Lower lobe of right lung (tissue), 2 donors: ENCODE data around the gene KDM4B. TPM values are rescaled to one million over a fixed set of nuclear protein-coding genes. Genes with fewer than 3 reads are reported as not detected.

Source experiments
- ATAC-seq, 2 donors: fragments of 200-7000 bp; cut with Tn5 transposase; one replicate each; pipeline ENCODE4 v1.9.1; 2020 to 2022; ENCODE audit warnings: mild to moderate bottlenecking in 2 of 2, moderate library complexity in 2 of 2
- DNase-seq: peaks from one replicate; pipeline ENCODE4 v3.0.0-alpha.2; 2020
- H3K27ac ChIP-seq: fragments of 200-600 bp; one replicate; pipeline ENCODE4 v1.8.0; 2022
- H3K27me3 ChIP-seq: fragments of 200-600 bp; one replicate; pipeline ENCODE4 v1.8.0; 2022; ENCODE audit warnings: low read depth
- H3K36me3 ChIP-seq: fragments of 200-600 bp; one replicate; pipeline ENCODE4 v1.8.0; 2022; ENCODE audit warnings: mild to moderate bottlenecking
- H3K4me1 ChIP-seq: fragments of 200-600 bp; one replicate; pipeline ENCODE4 v1.8.0; 2022
- H3K4me3 ChIP-seq: fragments of 200-600 bp; one replicate; pipeline ENCODE4 v1.8.0; 2022; ENCODE audit warnings: mild to moderate bottlenecking
- H3K9me3 ChIP-seq: fragments of 200-600 bp; one replicate; pipeline ENCODE4 v1.8.0; 2022
- CTCF ChIP-seq: fragments of 200-600 bp; IDR thresholded peaks from one replicate; pipeline ENCODE4 v1.8.0; 2022; ENCODE audit warnings: antibody characterized with exemption, mild to moderate bottlenecking
- intact Hi-C: fragments of 100-400 bp; cut with DNase I; formaldehyde crosslinking; loops from one replicate; pipeline ENCODE4 v1.11.0; 2022
- total RNA-seq: library from RNA; stranded (reverse); fragmentation: NEBNext Ultra II Directional; extraction: Animal tissue kit (Norgen Biotek cat#: 25700); gene quantifications from one replicate; pipeline ENCODE4 v1.2.1, GENCODE V29; 2021
- donor health status: DM: no; HTN: yes; CAD: no; lungs with severe emphysema.

KDM4B gene
- total RNA-seq, 1 donor from 2014 or later = 40.3 TPM

GRCh38 chr19:5086230-5086629 lies 117.3 kb downstream of the KDM4B start:
- TF ChIP-seq CTCF = no peak
- no peaks in the 10 kb centered on the region for H3K27me3 ChIP-seq
- no peak overlapping the region for H3K4me3 ChIP-seq
- no peaks in the 10 kb centered on the region for H3K4me1 ChIP-seq
- no peaks in the 10 kb centered on the region for H3K9me3 ChIP-seq
- intact Hi-C loops = no loop called here
- DNase-seq (no peak), ATAC-seq (no peak)
- peaks cover 80% of the 10 kb centered on the region for H3K36me3 ChIP-seq
- no peak overlapping the region for H3K27ac ChIP-seq

GRCh38 chr19:5086725-5087439 lies 118.0 kb downstream of the KDM4B start:
- intact Hi-C loops = no loop called here
- Histone ChIP-seq H3K9me3 (no peaks in the 10 kb centered on the region), H3K4me3 (no peak overlapping the region), H3K36me3 (peaks cover 73% of the 10 kb centered on the region), H3K27ac (no peak overlapping the region), H3K27me3 (no peaks in the 10 kb centered on the region), H3K4me1 (no peaks in the 10 kb centered on the region)
- ATAC-seq (no peak), DNase-seq (no peak)
- TF ChIP-seq CTCF = no peak

GRCh38 chr19:5089283-5089682 lies 120.4 kb downstream of the KDM4B start:
- Histone ChIP-seq H3K4me1 (no peaks in the 10 kb centered on the region), H3K36me3 (peaks cover 57% of the 10 kb centered on the region), H3K9me3 (no peaks in the 10 kb centered on the region), H3K4me3 (no peak overlapping the region), H3K27me3 (no peaks in the 10 kb centered on the region), H3K27ac (no peak overlapping the region)
- no peak for TF ChIP-seq CTCF
- DNase-seq (no peak), ATAC-seq (no peak)
- intact Hi-C loops = no loop called here

- Histone ChIP-seq H3K27ac (peak overlapping the region; percentile 6), H3K36me3 (peaks cover 47% of the 10 kb centered on the region), H3K4me1 (no peaks in the 10 kb centered on the region), H3K4me3 (no peak overlapping the region), H3K9me3 (no peaks in the 10 kb centered on the region), H3K27me3 (no peaks in the 10 kb centered on the region)
- no peak for DNase-seq
- intact Hi-C loops = no loop called here
- TF ChIP-seq CTCF = no peak
- ATAC-seq = no peak
Measured at GRCh38 chr19:5090465-5091017, 121.6 kb downstream of the KDM4B start.

- Histone ChIP-seq H3K27me3 (no peaks in the 10 kb centered on the region), H3K4me3 (no peak overlapping the region), H3K9me3 (no peaks in the 10 kb centered on the region), H3K27ac (peak overlapping the region; percentile 8), H3K4me1 (no peaks in the 10 kb centered on the region), H3K36me3 (peaks cover 43% of the 10 kb centered on the region)
- ATAC-seq (peak in 1 of 2 donors; percentile 11), DNase-seq (no peak)
- no peak for TF ChIP-seq CTCF
- intact Hi-C loops = no loop called here
Measured at GRCh38 chr19:5091018-5091683, 122.2 kb downstream of the KDM4B start.
